Nephron progenitor cell (in vitro differentiated cells): Measurements from ENCODE around the gene DRC3.
A peak's percentile ranks its signal among the peaks of the same experiment; 100 is the strongest.

ENCODE experiments used
- DNase-seq: peaks from one replicate; pipeline ENCODE4 v3.0.0; 2021
- H3K27ac Mint-ChIP-seq: 2 replicates; pipeline ENCODE4 v1.8.0; 2021; ENCODE audit warnings: mild to moderate bottlenecking, moderate library complexity, mixed read lengths
- H3K27me3 Mint-ChIP-seq: 2 replicates; pipeline ENCODE4 v1.8.0; 2021; ENCODE audit warnings: mild to moderate bottlenecking, low read depth, mixed read lengths; ENCODE audit not compliant: poor library complexity
- H3K36me3 Mint-ChIP-seq: 2 replicates; pipeline ENCODE4 v1.8.0; 2021; ENCODE audit warnings: low read depth, mixed read lengths
- H3K4me1 Mint-ChIP-seq: 2 replicates; pipeline ENCODE4 v1.8.0; 2021; ENCODE audit warnings: mixed read lengths
- H3K4me3 Mint-ChIP-seq: 2 replicates; pipeline ENCODE4 v1.8.0; 2021; ENCODE audit warnings: mild to moderate bottlenecking, moderate library complexity, mixed read lengths
- H3K9me3 Mint-ChIP-seq: 2 replicates; pipeline ENCODE4 v1.8.0; 2021; ENCODE audit warnings: mild to moderate bottlenecking, moderate library complexity, mixed read lengths
- CTCF ChIP-seq: fragments of 200-600 bp; sonication (generic); IDR thresholded peaks from 2 replicates; pipeline ENCODE4 v1.5.0; 2021; ENCODE audit warnings: antibody characterized with exemption

Gene DRC3

DNA sequence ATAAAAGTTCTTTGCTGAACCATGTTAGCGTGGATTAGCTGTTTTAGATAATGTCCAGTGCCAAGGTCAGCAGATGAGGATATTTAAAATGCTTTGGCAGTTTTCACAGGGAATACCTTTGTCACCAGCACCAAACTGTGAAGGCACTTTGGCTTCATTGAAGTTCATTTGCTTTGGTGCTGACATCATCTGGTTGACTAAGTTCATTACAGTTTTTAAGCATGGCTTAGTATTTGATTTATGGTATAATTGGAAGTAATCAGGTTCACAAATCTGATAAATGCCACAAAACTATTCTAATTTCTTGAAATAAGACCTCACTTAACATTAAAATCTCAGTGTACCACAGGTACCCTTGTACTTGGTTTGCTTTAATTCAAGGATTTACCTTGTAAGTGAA is 70.8 kb downstream of the DRC3 start:
- no peak for TF ChIP-seq CTCF
- H3K9me3 Mint-ChIP-seq = no peaks in the 10 kb centered on the region
- peaks cover 27% of the 10 kb centered on the region for H3K36me3 Mint-ChIP-seq
- H3K27me3 Mint-ChIP-seq = peaks cover 6% of the 10 kb centered on the region
- H3K4me1 Mint-ChIP-seq = peaks cover 39% of the 10 kb centered on the region
- H3K4me3 Mint-ChIP-seq = no peak overlapping the region
- no peak overlapping the region for H3K27ac Mint-ChIP-seq
- DNase-seq = no peak

DNA sequence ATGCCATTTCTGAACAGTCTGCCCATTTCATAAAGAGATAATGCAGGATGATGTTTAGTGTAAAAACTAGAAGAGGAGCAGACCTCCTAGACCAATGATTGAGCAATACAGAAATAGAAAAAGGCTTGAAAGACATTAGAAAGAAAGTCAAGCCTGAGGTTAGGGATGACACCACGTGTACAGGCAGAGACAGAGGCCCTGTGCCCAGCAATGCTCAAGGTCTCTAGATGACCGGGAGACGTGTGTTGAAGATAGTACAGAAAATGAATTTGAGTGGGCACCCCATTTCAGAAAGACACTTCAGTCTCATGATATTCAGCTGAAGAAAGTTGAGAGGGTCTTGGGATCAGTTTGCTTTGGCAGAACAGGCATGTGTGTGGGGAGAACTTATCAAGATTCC is 71.9 kb downstream of the DRC3 start:
- Mint-ChIP-seq H3K4me1 (peaks cover 33% of the 10 kb centered on the region), H3K27ac (peak overlapping the region; percentile 37), H3K9me3 (no peaks in the 10 kb centered on the region), H3K4me3 (no peak overlapping the region), H3K27me3 (peaks cover 6% of the 10 kb centered on the region), H3K36me3 (peaks cover 31% of the 10 kb centered on the region)
- no peak for TF ChIP-seq CTCF
- no peak for DNase-seq

DNA sequence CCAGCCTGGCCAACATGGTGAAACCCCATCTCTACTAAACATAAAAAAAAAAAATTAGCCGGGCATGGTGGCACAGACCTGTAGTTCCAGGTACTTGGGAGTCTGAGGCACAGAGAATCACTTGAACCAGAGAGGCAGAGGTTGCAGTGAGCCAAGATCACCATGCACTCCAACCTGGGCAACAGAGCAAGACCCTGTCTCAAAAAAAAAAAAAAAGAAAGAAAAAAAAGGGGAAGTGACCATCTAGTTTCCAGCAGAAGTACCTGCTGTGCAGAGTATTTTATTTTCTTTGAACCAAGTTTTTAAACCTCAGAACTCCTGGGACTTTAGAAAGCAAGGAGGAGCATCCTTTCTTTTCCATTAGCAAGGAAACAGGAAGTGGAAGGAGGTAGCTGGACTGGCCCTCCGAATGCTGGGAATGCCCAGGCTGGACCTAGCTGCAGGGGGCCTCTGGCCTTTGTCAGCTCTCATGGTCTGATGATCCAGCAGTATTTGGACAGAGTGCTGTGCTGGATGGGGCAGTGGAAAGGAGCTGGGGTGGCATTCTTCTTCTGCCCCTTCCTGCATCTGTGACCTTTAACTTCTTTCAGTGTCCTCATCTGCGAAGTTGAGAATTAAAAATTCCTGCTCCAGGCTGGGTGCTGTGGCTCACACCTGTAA is 73.2 kb downstream of the DRC3 start:
- no peak overlapping the region for H3K27ac Mint-ChIP-seq
- no peak overlapping the region for H3K4me3 Mint-ChIP-seq

GRCh38 chr17:18055597-18055996 is 82.9 kb downstream of the DRC3 start:
- H3K9me3 Mint-ChIP-seq = no peaks in the 10 kb centered on the region
- H3K27me3 Mint-ChIP-seq = no peaks in the 10 kb centered on the region
- H3K36me3 Mint-ChIP-seq = peaks cover 61% of the 10 kb centered on the region
- no peak overlapping the region for H3K4me3 Mint-ChIP-seq
- TF ChIP-seq CTCF = no peak
- H3K27ac Mint-ChIP-seq = no peak overlapping the region
- H3K4me1 Mint-ChIP-seq = no peaks in the 10 kb centered on the region
- no peak for DNase-seq

More for the DNA sequence above, 73.2 kb downstream of the DRC3 start:
- Mint-ChIP-seq H3K27me3 (peaks cover 2% of the 10 kb centered on the region), H3K9me3 (no peaks in the 10 kb centered on the region), H3K36me3 (peaks cover 36% of the 10 kb centered on the region), H3K4me1 (peaks cover 26% of the 10 kb centered on the region)
- no peak for DNase-seq
- no peak for TF ChIP-seq CTCF

DNA sequence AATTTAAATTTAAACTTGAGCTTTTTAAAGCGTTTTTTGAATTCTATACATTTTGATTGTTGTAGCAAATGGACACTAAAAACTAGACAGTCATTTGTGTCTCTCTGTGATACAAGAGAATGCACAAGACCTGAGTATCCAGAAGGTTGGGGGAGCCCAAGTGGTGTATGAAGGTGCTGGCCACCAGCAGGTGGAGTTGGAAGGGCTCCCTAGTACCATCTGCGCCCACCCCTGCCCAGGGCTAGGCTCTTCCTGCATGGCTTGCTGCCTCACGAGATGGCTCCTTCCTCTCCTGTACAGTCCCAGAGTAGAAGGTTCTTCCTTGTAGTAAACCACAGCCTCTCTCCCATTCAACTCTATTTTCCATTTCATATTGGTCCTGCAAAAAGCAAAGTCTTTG is 83.6 kb downstream of the DRC3 start:
- Mint-ChIP-seq H3K27ac (no peak overlapping the region), H3K4me1 (no peaks in the 10 kb centered on the region), H3K4me3 (no peak overlapping the region), H3K36me3 (peaks cover 61% of the 10 kb centered on the region), H3K27me3 (no peaks in the 10 kb centered on the region), H3K9me3 (no peaks in the 10 kb centered on the region)
- no peak for TF ChIP-seq CTCF
- no peak for DNase-seq

GRCh38 chr17:18059283-18059682 is 86.6 kb downstream of the DRC3 start:
- TF ChIP-seq CTCF = no peak

More at GRCh38 chr17:18059283-18059682, 86.6 kb downstream of the DRC3 start:
- Mint-ChIP-seq H3K36me3 (peaks cover 59% of the 10 kb centered on the region), H3K27ac (peak overlapping the region; percentile 67), H3K9me3 (no peaks in the 10 kb centered on the region), H3K4me1 (no peaks in the 10 kb centered on the region), H3K4me3 (no peak overlapping the region), H3K27me3 (no peaks in the 10 kb centered on the region)
- DNase-seq = no peak
